Uterus (tissue), 2 donors: ENCODE measurements around the gene NELFB.

Experiments used
- POLR2A ChIP-seq, 2 donors: fragments of 450-650 bp; IDR thresholded peaks; one replicate each; pipeline ENCODE4 v1.6.1; 2016; ENCODE audit warnings: antibody characterized with exemption in 2 of 2, mild to moderate bottlenecking in 1 of 2, moderate library complexity in 1 of 2
- TF ChIP-seq, protein P1 (sequence below), 4 experiments: fragments of 200-600 bp in 2 of 4; fragments of 450-650 bp in 2 of 4; sonication (generic) in 2 of 4; IDR thresholded peaks; one replicate each; pipeline ENCODE4 v1.5.1; 2016 to 2019; ENCODE audit warnings: antibody characterized with exemption in 4 of 4, mild to moderate bottlenecking in 2 of 4, moderate library complexity in 1 of 4

DNA sequence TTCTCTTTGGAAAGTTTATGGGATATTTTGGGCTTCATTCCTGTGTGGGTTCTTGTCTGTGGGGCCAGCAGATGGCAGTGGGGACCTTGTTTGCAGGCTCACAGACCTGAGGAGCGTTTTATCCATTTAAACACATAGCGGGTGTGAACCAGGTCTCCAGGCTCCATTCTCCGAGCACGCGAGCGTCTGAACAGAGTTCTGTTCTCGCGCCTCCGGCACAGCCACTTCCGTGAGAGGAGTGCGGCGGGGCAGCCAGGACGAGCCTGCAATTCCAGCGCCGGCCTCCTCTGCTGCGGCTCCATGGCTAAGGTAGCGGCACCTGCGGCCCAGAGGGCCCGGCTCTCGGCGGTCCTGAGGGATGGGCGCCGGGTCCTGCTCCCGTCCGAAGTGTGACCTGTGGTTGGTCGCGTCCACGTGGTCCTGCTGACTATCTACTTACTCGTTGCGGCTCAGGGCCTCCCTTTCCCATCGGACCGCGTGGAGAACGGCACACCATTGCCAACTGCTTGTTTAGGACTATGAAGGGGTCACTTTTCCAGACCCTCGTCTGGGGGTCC lies 39.6 kb downstream of the NELFB start:
- TF ChIP-seq, protein P1, sequence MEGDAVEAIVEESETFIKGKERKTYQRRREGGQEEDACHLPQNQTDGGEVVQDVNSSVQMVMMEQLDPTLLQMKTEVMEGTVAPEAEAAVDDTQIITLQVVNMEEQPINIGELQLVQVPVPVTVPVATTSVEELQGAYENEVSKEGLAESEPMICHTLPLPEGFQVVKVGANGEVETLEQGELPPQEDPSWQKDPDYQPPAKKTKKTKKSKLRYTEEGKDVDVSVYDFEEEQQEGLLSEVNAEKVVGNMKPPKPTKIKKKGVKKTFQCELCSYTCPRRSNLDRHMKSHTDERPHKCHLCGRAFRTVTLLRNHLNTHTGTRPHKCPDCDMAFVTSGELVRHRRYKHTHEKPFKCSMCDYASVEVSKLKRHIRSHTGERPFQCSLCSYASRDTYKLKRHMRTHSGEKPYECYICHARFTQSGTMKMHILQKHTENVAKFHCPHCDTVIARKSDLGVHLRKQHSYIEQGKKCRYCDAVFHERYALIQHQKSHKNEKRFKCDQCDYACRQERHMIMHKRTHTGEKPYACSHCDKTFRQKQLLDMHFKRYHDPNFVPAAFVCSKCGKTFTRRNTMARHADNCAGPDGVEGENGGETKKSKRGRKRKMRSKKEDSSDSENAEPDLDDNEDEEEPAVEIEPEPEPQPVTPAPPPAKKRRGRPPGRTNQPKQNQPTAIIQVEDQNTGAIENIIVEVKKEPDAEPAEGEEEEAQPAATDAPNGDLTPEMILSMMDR (IDR thresholded peaks at IDR 0.05): peak in 1 of 4 experiments; percentile 20
- no peak for TF ChIP-seq POLR2A (IDR thresholded peaks at IDR 0.05)
